Prostate gland (tissue), 2 donors: ENCODE measurements around the gene FURIN.

Source experiments
- POLR2AphosphoS5 ChIP-seq: sonication (generic); formaldehyde crosslinking; IDR thresholded peaks from one replicate; pipeline ENCODE4 v1.6.1; 2017; ENCODE audit warnings: antibody characterized with exemption
- TF ChIP-seq, protein P1 (sequence below), 4 experiments: fragments of 200-600 bp in 2 of 4; fragments of 450-650 bp in 2 of 4; sonication (generic) in 2 of 4; IDR thresholded peaks; 1 replicate in 3 of 4; 2 replicates in 1 of 4; pipeline ENCODE4 v1.5.1; 2016 to 2019; ENCODE audit warnings: antibody characterized with exemption in 4 of 4, mild to moderate bottlenecking in 2 of 4, moderate library complexity in 2 of 4

DNA sequence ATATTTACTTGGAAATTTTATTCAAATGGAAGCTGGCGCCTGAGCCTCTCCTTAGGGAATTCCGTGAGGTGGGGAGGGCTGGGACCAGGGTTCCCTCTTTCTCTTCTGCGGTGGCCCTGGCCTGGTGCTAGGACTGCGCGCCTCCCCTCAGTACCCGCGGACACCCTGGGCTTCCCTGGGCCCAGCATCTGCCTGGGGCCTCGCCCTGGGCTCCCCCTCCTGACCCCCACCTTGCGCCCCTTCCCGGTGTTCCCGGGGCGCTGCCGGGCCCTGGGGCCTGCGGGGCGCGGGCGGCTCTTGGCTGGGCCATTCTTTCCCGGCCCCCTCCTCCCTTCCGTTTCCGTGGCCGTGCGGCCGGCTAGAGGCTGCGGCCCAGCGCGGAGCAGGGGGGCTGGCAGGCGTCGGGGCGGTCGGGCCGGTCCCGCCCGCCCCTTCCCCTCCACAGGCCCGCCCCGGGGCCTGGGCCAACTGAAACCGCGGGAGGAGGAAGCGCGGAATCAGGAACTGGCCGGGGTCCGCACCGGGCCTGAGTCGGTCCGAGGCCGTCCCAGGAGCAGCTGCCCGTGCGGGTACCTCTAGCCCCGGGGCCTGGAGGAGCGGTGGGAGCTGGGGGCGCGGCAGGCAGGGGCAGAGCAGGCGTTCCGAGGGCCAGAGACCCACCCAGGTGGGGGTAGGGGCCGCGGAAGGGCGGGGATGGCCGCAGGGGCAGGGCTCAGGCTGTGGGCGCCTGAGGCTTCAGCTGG is 15.8 kb downstream of the FURIN start, which contains the start of gene FES:
- TF ChIP-seq, protein P1, sequence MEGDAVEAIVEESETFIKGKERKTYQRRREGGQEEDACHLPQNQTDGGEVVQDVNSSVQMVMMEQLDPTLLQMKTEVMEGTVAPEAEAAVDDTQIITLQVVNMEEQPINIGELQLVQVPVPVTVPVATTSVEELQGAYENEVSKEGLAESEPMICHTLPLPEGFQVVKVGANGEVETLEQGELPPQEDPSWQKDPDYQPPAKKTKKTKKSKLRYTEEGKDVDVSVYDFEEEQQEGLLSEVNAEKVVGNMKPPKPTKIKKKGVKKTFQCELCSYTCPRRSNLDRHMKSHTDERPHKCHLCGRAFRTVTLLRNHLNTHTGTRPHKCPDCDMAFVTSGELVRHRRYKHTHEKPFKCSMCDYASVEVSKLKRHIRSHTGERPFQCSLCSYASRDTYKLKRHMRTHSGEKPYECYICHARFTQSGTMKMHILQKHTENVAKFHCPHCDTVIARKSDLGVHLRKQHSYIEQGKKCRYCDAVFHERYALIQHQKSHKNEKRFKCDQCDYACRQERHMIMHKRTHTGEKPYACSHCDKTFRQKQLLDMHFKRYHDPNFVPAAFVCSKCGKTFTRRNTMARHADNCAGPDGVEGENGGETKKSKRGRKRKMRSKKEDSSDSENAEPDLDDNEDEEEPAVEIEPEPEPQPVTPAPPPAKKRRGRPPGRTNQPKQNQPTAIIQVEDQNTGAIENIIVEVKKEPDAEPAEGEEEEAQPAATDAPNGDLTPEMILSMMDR (IDR thresholded peaks at IDR 0.05) = no peak
- TF ChIP-seq POLR2AphosphoS5 = no peak
